GM23338 (cell line): ENCODE measurements around the gene ZNF318.

ENCODE experiments used
- CREB1 ChIP-seq: fragments of 250-450 bp; sonication (Bioruptor Pico); IDR thresholded peaks from 2 replicates; pipeline ENCODE4 v1.5.0; 2020; ENCODE audit warnings: low read depth, mild to moderate bottlenecking, moderate library complexity
- EZH2phosphoT487 ChIP-seq: fragments of 200-600 bp; sonication (generic); IDR thresholded peaks from one replicate; pipeline ENCODE4 v1.8.1; 2018; ENCODE audit warnings: antibody characterized with exemption; ENCODE audit not compliant: unreplicated experiment
- POLR2AphosphoS5 ChIP-seq: IDR thresholded peaks from 2 replicates; pipeline ENCODE4 v1.6.1; 2016; ENCODE audit warnings: antibody characterized with exemption, low read depth
- TF ChIP-seq, protein P1 (sequence below), 2 experiments: fragments of 200-600 bp in 1 of 2; sonication (generic) in 1 of 2; conservative IDR thresholded peaks; 2 replicates each; pipeline versions ENCODE4 v1.5.1 to v1.6.1; 2016 to 2017; ENCODE audit warnings: antibody characterized with exemption in 2 of 2, low read depth in 2 of 2, mild to moderate bottlenecking in 2 of 2, moderate library complexity in 1 of 2
- TF ChIP-seq, protein P2 (sequence below): IDR thresholded peaks from one replicate; pipeline ENCODE4 v1.6.1; 2018; ENCODE audit warnings: antibody characterized with exemption; ENCODE audit not compliant: unreplicated experiment

- TF ChIP-seq, protein P1, sequence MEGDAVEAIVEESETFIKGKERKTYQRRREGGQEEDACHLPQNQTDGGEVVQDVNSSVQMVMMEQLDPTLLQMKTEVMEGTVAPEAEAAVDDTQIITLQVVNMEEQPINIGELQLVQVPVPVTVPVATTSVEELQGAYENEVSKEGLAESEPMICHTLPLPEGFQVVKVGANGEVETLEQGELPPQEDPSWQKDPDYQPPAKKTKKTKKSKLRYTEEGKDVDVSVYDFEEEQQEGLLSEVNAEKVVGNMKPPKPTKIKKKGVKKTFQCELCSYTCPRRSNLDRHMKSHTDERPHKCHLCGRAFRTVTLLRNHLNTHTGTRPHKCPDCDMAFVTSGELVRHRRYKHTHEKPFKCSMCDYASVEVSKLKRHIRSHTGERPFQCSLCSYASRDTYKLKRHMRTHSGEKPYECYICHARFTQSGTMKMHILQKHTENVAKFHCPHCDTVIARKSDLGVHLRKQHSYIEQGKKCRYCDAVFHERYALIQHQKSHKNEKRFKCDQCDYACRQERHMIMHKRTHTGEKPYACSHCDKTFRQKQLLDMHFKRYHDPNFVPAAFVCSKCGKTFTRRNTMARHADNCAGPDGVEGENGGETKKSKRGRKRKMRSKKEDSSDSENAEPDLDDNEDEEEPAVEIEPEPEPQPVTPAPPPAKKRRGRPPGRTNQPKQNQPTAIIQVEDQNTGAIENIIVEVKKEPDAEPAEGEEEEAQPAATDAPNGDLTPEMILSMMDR (conservative IDR thresholded peaks at IDR 0.05; ENCODE audit: low read depth in 2 of 2) = no peak
- TF ChIP-seq, protein P2, sequence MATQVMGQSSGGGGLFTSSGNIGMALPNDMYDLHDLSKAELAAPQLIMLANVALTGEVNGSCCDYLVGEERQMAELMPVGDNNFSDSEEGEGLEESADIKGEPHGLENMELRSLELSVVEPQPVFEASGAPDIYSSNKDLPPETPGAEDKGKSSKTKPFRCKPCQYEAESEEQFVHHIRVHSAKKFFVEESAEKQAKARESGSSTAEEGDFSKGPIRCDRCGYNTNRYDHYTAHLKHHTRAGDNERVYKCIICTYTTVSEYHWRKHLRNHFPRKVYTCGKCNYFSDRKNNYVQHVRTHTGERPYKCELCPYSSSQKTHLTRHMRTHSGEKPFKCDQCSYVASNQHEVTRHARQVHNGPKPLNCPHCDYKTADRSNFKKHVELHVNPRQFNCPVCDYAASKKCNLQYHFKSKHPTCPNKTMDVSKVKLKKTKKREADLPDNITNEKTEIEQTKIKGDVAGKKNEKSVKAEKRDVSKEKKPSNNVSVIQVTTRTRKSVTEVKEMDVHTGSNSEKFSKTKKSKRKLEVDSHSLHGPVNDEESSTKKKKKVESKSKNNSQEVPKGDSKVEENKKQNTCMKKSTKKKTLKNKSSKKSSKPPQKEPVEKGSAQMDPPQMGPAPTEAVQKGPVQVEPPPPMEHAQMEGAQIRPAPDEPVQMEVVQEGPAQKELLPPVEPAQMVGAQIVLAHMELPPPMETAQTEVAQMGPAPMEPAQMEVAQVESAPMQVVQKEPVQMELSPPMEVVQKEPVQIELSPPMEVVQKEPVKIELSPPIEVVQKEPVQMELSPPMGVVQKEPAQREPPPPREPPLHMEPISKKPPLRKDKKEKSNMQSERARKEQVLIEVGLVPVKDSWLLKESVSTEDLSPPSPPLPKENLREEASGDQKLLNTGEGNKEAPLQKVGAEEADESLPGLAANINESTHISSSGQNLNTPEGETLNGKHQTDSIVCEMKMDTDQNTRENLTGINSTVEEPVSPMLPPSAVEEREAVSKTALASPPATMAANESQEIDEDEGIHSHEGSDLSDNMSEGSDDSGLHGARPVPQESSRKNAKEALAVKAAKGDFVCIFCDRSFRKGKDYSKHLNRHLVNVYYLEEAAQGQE = no peak
- TF ChIP-seq CREB1 (CRISPR knock-in tag) (no peak), EZH2phosphoT487 (no peak), POLR2AphosphoS5 (no peak)
Observed at GRCh38 chr6:43325876-43326275, 43.6 kb downstream of the ZNF318 start.
